Erythroblast (primary cell): ENCODE data around the gene TMPRSS7.
"Not testable (repeated sequence)": the region's sequence is repeated elsewhere in the genome, so short reads cannot be mapped to it uniquely, and the experiment has no call there.

Source experiments
- GATA1 ChIP-seq: IDR thresholded peaks from 2 replicates; pipeline ENCODE4 v1.6.1; 2011; ENCODE audit warnings: low read depth, mild to moderate bottlenecking, control low read depth, low read length, moderate library complexity
- POLR2A ChIP-seq: IDR thresholded peaks from 2 replicates; pipeline ENCODE4 v1.6.1; 2011; ENCODE audit warnings: mild to moderate bottlenecking, low read length

- TF ChIP-seq POLR2A, GATA1: not testable (repeated sequence)
Measured at GRCh38 chr3:112037194-112037593, 2.7 kb downstream of the TMPRSS7 start.
